Ishikawa (cell line): ENCODE data around the gene PRRT4.

Source experiments
- CEBPB ChIP-seq: IDR thresholded peaks from 2 replicates; pipeline ENCODE4 v1.6.1; 2012
- CREB1 ChIP-seq: IDR thresholded peaks from 2 replicates; pipeline ENCODE4 v1.6.1; 2012; ENCODE audit warnings: low read depth
- EGR1 ChIP-seq: IDR thresholded peaks from 2 replicates; pipeline ENCODE4 v1.6.1; 2012
- EP300 ChIP-seq: IDR thresholded peaks from 2 replicates; pipeline ENCODE4 v1.6.1; 2012; ENCODE audit warnings: borderline replicate concordance
- FOXM1 ChIP-seq: IDR thresholded peaks from 2 replicates; pipeline ENCODE4 v1.6.1; 2012; ENCODE audit warnings: low read depth, borderline replicate concordance
- MAX ChIP-seq: IDR thresholded peaks from 2 replicates; pipeline ENCODE4 v1.6.1; 2012
- NFIC ChIP-seq: IDR thresholded peaks from 2 replicates; pipeline ENCODE4 v1.6.1; 2012
- RAD21 ChIP-seq: IDR thresholded peaks from 2 replicates; pipeline ENCODE4 v1.6.1; 2012; ENCODE audit warnings: low read depth
- TAF1 ChIP-seq: IDR thresholded peaks from 2 replicates; pipeline ENCODE4 v1.6.1; 2012; ENCODE audit warnings: low read depth, mild to moderate bottlenecking
- TCF12 ChIP-seq: IDR thresholded peaks from 2 replicates; pipeline ENCODE4 v1.6.1; 2012; ENCODE audit warnings: low read depth
- TEAD4 ChIP-seq: IDR thresholded peaks from 2 replicates; pipeline ENCODE4 v1.6.1; 2012
- USF1 ChIP-seq: IDR thresholded peaks from 2 replicates; pipeline ENCODE4 v1.6.1; 2012
- YY1 ChIP-seq: IDR thresholded peaks from 2 replicates; pipeline ENCODE4 v1.6.1; 2012; ENCODE audit warnings: low read depth
- ZBTB7A ChIP-seq: IDR thresholded peaks from 2 replicates; pipeline ENCODE4 v1.6.1; 2012; ENCODE audit warnings: low read depth
- TF ChIP-seq, protein P1 (sequence below): IDR thresholded peaks from 2 replicates; pipeline ENCODE4 v1.6.1; 2012; ENCODE audit warnings: low read depth, mild to moderate bottlenecking

Gene PRRT4

DNA sequence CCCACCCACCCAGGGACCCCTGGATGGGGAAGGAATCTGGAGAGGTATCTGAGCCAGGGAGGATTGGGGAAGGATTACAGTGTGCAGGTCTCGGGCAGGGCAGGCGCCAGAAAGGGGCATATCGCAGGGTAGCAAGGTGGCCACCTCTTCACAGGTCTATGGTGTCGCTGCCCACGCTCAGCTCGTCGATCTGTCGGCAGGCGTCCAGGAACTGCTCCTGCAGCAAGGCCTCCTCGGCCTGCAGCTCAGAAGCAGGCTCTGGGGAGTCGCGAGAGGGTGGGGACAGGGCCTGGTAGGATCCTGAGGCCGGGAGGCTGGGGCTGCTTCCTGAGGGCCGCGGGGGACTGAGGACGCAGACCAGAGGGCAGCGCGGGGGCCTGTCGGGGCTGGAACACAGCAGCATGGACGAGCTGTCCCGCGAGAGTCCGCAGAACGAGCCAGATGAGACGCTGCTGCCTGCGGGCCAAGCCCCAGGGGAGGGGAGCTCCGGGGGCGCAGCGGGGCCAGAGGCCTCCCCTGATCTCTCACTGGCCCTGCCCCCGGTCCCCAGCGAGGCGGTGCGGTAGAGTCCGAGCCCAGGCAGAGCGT, 10.7 kb downstream of the PRRT4 start:
- TF ChIP-seq, protein P1, sequence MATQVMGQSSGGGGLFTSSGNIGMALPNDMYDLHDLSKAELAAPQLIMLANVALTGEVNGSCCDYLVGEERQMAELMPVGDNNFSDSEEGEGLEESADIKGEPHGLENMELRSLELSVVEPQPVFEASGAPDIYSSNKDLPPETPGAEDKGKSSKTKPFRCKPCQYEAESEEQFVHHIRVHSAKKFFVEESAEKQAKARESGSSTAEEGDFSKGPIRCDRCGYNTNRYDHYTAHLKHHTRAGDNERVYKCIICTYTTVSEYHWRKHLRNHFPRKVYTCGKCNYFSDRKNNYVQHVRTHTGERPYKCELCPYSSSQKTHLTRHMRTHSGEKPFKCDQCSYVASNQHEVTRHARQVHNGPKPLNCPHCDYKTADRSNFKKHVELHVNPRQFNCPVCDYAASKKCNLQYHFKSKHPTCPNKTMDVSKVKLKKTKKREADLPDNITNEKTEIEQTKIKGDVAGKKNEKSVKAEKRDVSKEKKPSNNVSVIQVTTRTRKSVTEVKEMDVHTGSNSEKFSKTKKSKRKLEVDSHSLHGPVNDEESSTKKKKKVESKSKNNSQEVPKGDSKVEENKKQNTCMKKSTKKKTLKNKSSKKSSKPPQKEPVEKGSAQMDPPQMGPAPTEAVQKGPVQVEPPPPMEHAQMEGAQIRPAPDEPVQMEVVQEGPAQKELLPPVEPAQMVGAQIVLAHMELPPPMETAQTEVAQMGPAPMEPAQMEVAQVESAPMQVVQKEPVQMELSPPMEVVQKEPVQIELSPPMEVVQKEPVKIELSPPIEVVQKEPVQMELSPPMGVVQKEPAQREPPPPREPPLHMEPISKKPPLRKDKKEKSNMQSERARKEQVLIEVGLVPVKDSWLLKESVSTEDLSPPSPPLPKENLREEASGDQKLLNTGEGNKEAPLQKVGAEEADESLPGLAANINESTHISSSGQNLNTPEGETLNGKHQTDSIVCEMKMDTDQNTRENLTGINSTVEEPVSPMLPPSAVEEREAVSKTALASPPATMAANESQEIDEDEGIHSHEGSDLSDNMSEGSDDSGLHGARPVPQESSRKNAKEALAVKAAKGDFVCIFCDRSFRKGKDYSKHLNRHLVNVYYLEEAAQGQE, result no peak
- TF ChIP-seq EGR1 (no peak), ZBTB7A (no peak), TEAD4 (no peak), CEBPB (no peak), RAD21 (no peak), YY1 (no peak), NFIC (no peak), USF1 (no peak), EP300 (no peak), TCF12 (no peak), CREB1 (no peak), MAX (no peak), FOXM1 (no peak), TAF1 (no peak)

DNA sequence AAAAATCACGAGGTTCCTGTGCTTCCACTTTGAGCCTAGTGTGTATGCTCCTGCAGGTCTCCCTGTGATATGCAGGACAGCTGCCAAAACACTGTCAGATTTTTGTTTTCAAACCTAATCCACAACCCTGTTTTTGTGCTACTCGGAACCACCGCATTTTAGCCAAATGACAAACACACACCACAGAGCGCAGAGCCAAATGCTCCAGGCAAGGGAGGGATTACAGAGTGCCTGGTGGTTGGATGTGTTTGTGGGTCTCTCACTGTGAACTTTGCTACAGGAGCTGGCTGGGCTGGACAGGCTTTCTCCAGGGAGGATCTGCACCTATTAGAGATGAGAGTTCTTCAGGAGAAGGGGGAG, 12.0 kb downstream of the PRRT4 start:
- TF ChIP-seq RAD21 (no peak), CREB1 (no peak), MAX (no peak), EP300 (no peak), ZBTB7A (no peak)
- TF ChIP-seq, protein P1, result no peak

DNA sequence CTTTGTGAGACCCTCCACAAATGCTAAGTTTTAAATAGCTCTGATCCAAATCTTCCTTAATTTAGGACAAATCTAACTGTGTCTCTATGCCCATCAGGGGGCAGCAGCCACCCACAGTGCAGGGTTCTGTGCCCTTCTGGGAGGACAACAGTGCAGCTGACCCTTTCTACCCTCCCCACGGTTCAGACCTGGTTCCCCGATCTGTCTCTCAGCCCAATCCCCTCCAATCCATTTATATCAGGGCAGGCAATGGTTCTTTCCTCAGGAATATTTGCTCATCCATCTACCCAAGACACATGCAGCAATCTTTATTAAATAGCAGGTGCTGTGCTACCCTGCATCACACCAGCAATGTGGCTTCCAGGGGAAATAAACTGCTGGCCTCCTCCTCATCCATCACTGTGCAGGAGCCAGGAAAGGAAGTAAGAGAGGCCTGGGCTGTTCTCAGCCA, 13.8 kb downstream of the PRRT4 start:
- TF ChIP-seq RAD21 (peak; percentile 92), YY1 (no peak)

GRCh38 chr7:128344431-128344774, 17.1 kb downstream of the PRRT4 start:
- TF ChIP-seq MAX (no peak), RAD21 (no peak)
- TF ChIP-seq, protein P1, result no peak

DNA sequence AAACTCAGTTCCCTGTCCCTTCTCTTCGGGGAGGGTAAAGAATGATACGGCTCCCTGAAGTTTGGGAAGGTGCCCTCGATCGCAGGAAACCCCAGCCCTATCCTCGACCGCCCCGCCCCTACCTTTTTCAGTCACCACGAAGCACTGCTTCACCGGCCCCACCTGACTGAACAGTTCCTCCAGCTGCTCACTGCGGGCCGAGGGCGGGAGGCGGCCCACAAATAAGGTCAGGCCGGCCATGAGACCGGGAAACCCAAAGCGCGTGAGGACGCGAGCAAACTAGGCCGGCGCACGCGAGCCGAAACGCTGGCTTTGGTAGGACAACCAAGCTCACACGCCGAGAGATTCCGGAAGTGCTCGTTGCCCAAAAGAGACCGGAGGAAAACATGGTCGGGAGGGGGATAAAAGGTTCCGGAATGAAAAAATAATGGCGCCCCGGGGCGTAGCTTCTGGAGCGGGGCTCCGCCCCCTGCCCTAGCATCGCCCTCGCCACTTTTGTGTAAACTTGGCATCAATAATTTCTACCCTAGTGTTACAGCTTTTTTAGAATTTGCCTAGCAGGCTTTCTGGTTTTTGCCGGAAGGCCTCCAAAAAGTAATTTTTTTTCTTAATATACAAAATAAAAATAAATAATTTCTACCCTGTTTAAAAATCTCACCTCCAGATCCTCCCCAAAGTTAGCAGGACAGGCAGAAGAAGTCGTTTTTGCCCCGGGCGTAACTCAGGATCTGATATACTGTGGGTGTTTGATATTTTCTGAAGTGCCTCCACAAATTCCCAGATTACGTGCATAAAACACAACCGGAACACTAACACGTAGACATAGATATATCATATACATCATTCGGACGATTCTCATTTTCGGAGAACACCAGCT, 17.7 kb downstream of the PRRT4 start, which contains the start of gene RBM28:
Gene RBM28, minus strand, starts transcription at position 355 of the 877 bp plus-strand sequence. Its CDS starts 115 bp downstream, at position 240.
- TF ChIP-seq CREB1 (no peak), YY1 (peak; percentile 93), EGR1 (no peak), NFIC (no peak), USF1 (peak; percentile 71), TEAD4 (0 out of 2 replicates have a peak, but pooled peaks have one; percentile 26), TCF12 (peak; percentile 69; the same call in 1 of the 2 replicates), TAF1 (peak; percentile 96), MAX (peak; percentile 99), CEBPB (no peak), FOXM1 (no peak), ZBTB7A (no peak; the same call in 1 of the 2 replicates), RAD21 (no peak), EP300 (no peak)
- TF ChIP-seq, protein P1, result no peak
